K562 (cell line): ENCODE measurements around the gene TMEM129. TPM values are rescaled to one million over a fixed set of nuclear protein-coding genes. Genes with fewer than 3 reads are reported as not detected.

Experiments
- ATF7 ChIP-seq: fragments of 450-650 bp; IDR thresholded peaks from 2 replicates; pipeline ENCODE4 v1.7.1; 2014; ENCODE audit warnings: mild to moderate bottlenecking, moderate library complexity
- CC2D1A ChIP-seq: fragments of 450-650 bp; IDR thresholded peaks from 2 replicates; pipeline ENCODE4 v1.6.1; 2017; ENCODE audit warnings: mild to moderate bottlenecking
- CTBP1 ChIP-seq: fragments of 450-650 bp; IDR thresholded peaks from 2 replicates; pipeline ENCODE4 v1.6.1; 2016; ENCODE audit warnings: borderline replicate concordance
- GATAD2B ChIP-seq: fragments of 450-650 bp; IDR thresholded peaks from 2 replicates; pipeline ENCODE4 v1.6.1; 2017; ENCODE audit warnings: mild to moderate bottlenecking, borderline replicate concordance
- MNT ChIP-seq, 2 experiments: fragments of 450-650 bp; conservative IDR thresholded peaks; 2 replicates each; pipeline ENCODE4 v1.6.1; 2017; ENCODE audit warnings: mild to moderate bottlenecking in 2 of 2, moderate library complexity in 2 of 2
- MYC ChIP-seq, 2 experiments: fragments of 250-450 bp in 1 of 2; sonication (Bioruptor Pico) in 1 of 2; IDR thresholded peaks; 2 replicates each; pipeline versions ENCODE4 v1.5.1 to v1.6.1; 2012 to 2021; ENCODE audit warnings: low read depth in 2 of 2, borderline replicate concordance in 1 of 2, improper control_type of control experiment in 1 of 2, low read length in 1 of 2, mild to moderate bottlenecking in 1 of 2, moderate library complexity in 1 of 2
- NFIC ChIP-seq: fragments of 450-650 bp; IDR thresholded peaks from 2 replicates; pipeline ENCODE4 v1.6.1; 2017; ENCODE audit warnings: mild to moderate bottlenecking, inconsistent platforms
- RB1 ChIP-seq: fragments of 450-650 bp; IDR thresholded peaks from 2 replicates; pipeline ENCODE4 v1.6.1; 2017; ENCODE audit warnings: low read depth, mild to moderate bottlenecking
- SRF ChIP-seq, 2 experiments: fragments of 250-450, 450-650 bp in 1 of 2; sonication (Bioruptor Pico) in 1 of 2; sonication (generic) in 1 of 2; formaldehyde crosslinking; IDR thresholded peaks; 2 replicates each; pipeline versions ENCODE4 v1.5.0 to v1.5.1; 2020 to 2022; ENCODE audit warnings: mild to moderate bottlenecking in 1 of 2, missing genetic modification reagents in 1 of 2
- THAP12 ChIP-seq: fragments of 250-450 bp; sonication (Bioruptor Pico); IDR thresholded peaks from 2 replicates; pipeline ENCODE4 v1.9.0; 2021; ENCODE audit warnings: mild to moderate bottlenecking, inconsistent platforms
- VEZF1 ChIP-seq: fragments of 200-800 bp; sonication (Bioruptor generic); IDR thresholded peaks from 2 replicates; pipeline ENCODE4 v1.6.1; 2017; ENCODE audit warnings: missing genetic modification characterization, missing compliant biosample characterization
- XRCC4 ChIP-seq: IDR thresholded peaks from one replicate; pipeline ENCODE4 v1.6.1; 2011; ENCODE audit not compliant: insufficient read depth, insufficient read length; ENCODE audit errors: extremely low read depth
- ZFX ChIP-seq: sonication (generic); formaldehyde crosslinking; IDR thresholded peaks from 2 replicates; pipeline ENCODE4 v1.8.0; 2022; ENCODE audit warnings: mild to moderate bottlenecking, missing genetic modification reagents, moderate library complexity
- ZNF512 ChIP-seq: IDR thresholded peaks from 2 replicates; pipeline ENCODE4 v1.6.1; 2016; ENCODE audit warnings: missing genetic modification characterization, missing compliant biosample characterization
- ZNF740 ChIP-seq, 3 experiments: fragments of 200-800 bp in 1 of 3; sonication (Bioruptor generic) in 1 of 3; sonication (generic) in 1 of 3; formaldehyde crosslinking in 1 of 3; IDR thresholded peaks; 2 replicates each; pipeline versions ENCODE4 v1.6.1 to v1.8.0; 2016 to 2022; ENCODE audit warnings: mild to moderate bottlenecking in 2 of 3, missing compliant biosample characterization in 2 of 3, missing genetic modification characterization in 2 of 3, missing genetic modification reagents in 1 of 3
- polyA plus RNA-seq, 8 experiments: library from polyadenylated mRNA; depleted of rRNA in 4 of 8; stranded (reverse) in 5 of 8; unstranded in 3 of 8; fragments of >200 nt; fragmentation: Nextera tagmentation in 2 of 8; fragmentation: Illumina TruSeq in 1 of 8; extraction: Ambion mirVana in 2 of 8; extraction: Trizol in 1 of 8; gene quantifications; 2 replicates each; pipeline versions ENCODE4 v1.2.1 to v1.2.3, GENCODE V29; 2011 to 2014; ENCODE audit warnings: inconsistent platforms in 1 of 8, missing spikeins in 1 of 8
- total RNA-seq, 7 experiments: library from RNA; depleted of rRNA in 6 of 7; stranded (reverse); fragments of >200 nt in 6 of 7; fragmentation: Illumina TruSeq in 2 of 7; extraction: Trizol in 2 of 7; gene quantifications; 2 replicates each; pipeline versions ENCODE4 v1.2.1 to v1.2.3, GENCODE V29; 2011 to 2021; ENCODE audit warnings: low replicate concordance in 1 of 7
- TF ChIP-seq, protein P1 (sequence below): sonication (generic); formaldehyde crosslinking; IDR thresholded peaks from 2 replicates; pipeline ENCODE4 v1.8.0; 2022; ENCODE audit warnings: missing genetic modification reagents, mild to moderate bottlenecking, borderline replicate concordance

The TMEM129 gene
- total and polyA plus RNA-seq, 9 of the 15 experiments (the other 6 are each of a cell fraction or from before 2014, with no cell fraction given): 0.34 to 47.2 (median 18.8) TPM

- TF ChIP-seq, protein P1, sequence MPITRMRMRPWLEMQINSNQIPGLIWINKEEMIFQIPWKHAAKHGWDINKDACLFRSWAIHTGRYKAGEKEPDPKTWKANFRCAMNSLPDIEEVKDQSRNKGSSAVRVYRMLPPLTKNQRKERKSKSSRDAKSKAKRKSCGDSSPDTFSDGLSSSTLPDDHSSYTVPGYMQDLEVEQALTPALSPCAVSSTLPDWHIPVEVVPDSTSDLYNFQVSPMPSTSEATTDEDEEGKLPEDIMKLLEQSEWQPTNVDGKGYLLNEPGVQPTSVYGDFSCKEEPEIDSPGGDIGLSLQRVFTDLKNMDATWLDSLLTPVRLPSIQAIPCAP (CRISPR knock-in tag): no peak
- TF ChIP-seq MNT (conservative IDR thresholded peaks at IDR 0.05) (peak in 1 of 2 experiments; percentile 56; a peak in 3 of 4 replicates), ATF7 (0 out of 2 replicates have a peak, but pooled peaks have one; percentile 33), ZNF512 (tag) (no peak), CTBP1 (0 out of 2 replicates have a peak, but pooled peaks have one; percentile 32), XRCC4 (no peak), MYC (IDR thresholded peaks at IDR 0.05; ENCODE audit: low read depth, low read length) (0 out of 2 replicates have a peak, but pooled peaks have one; percentile 13), MYC (CRISPR knock-in tag; IDR thresholded peaks at IDR 0.05; ENCODE audit: borderline replicate concordance, low read depth) (no peak), ZFX (CRISPR knock-in tag) (peak; percentile 41; the same call in 1 of the 2 replicates), RB1 (peak; percentile 87), VEZF1 (CRISPR knock-in tag) (peak; percentile 34), GATAD2B (peak; percentile 42; the same call in 1 of the 2 replicates), CC2D1A (peak; percentile 79), THAP12 (0 out of 2 replicates have a peak, but pooled peaks have one; percentile 46), ZNF740 (CRISPR knock-in tag; IDR thresholded peaks at IDR 0.05) (peak; percentile 49; the same call in 1 of the 2 replicates), ZNF740 (tag; IDR thresholded peaks at IDR 0.05) (no peak), SRF (CRISPR knock-in tag; IDR thresholded peaks at IDR 0.05) (peak in 1 of 2 experiments; percentile 46; a peak in 1 of 4 replicates), NFIC (peak; percentile 78)
Measured at GRCh38 chr4:1748465-1748995, 27.4 kb upstream of the TMEM129 start (continued).
